PC-3 (cell line): ENCODE results near the gene SH3RF2. TPM values are rescaled to one million over a fixed set of nuclear protein-coding genes. Genes with fewer than 3 reads are reported as not detected.
A peak's percentile ranks its signal among the peaks of the same experiment; 100 is the strongest.

Source experiments
- ATAC-seq: fragments of 200-7000 bp; cut with Tn5 transposase; 2 replicates; pipeline ENCODE4 v1.9.1; 2020; ENCODE audit warnings: mild to moderate bottlenecking, moderate library complexity
- Bru-seq: library from RNA; stranded (reverse); fragments of 400-500 nt; gene quantifications from one replicate; lab custom pipeline; 2021; lab: Mats Ljungman, UMichigan
- BruChase-seq, 2 experiments: library from RNA; stranded (reverse); fragments of 400-500 nt; gene quantifications; one replicate each; lab custom pipeline; 2021; lab: Mats Ljungman, UMichigan
- BruUV-seq: library from RNA; stranded (reverse); fragments of 400-500 nt; replicated peaks from 2 replicates; lab custom pipeline; 2021; lab: Mats Ljungman, UMichigan
- CTCF ChIA-PET: fragments of 300-600 bp; sonication (Branson Sonifier 250); formaldehyde crosslinking; loops from one replicate; lab custom pipeline; 2022; ENCODE audit warnings: antibody characterized with exemption; lab: Charles Lee
- POLR2A ChIA-PET: fragments of 300-600 bp; sonication (Branson Sonifier 250); formaldehyde crosslinking; loops from one replicate; lab custom pipeline; 2022; ENCODE audit warnings: antibody characterized with exemption; ENCODE audit not compliant: unreplicated experiment; lab: Charles Lee
- DNase-seq: peaks from one replicate; pipeline ENCODE4 v3.0.0-alpha.2; 2015
- H2AFZ ChIP-seq: fragments of 300-600 bp; sonication (generic); 2 replicates; pipeline ENCODE4 v1.6.0; 2016; ENCODE audit warnings: antibody characterized with exemption, low read length
- H3F3A ChIP-seq: fragments of 300-600 bp; sonication (generic); one replicate; pipeline ENCODE4 v1.6.0; 2017; ENCODE audit warnings: antibody characterized with exemption, low read length, control low read depth, mild to moderate bottlenecking; ENCODE audit not compliant: unreplicated experiment
- H3K27ac ChIP-seq: fragments of 300-600 bp; sonication (generic); 2 replicates; pipeline ENCODE4 v1.5.1; 2016; ENCODE audit warnings: mild to moderate bottlenecking, low read length
- H3K27me3 ChIP-seq: fragments of 300-600 bp; sonication (generic); 2 replicates; pipeline ENCODE4 v1.6.1; 2016; ENCODE audit warnings: low read length, mixed read lengths
- H3K36me3 ChIP-seq: fragments of 300-600 bp; sonication (generic); 2 replicates; pipeline ENCODE4 v1.6.1; 2016; ENCODE audit warnings: low read depth, mixed run types, low read length, mixed read lengths
- H3K4me1 ChIP-seq: fragments of 300-600 bp; sonication (generic); 2 replicates; pipeline ENCODE4 v1.5.1; 2016; ENCODE audit warnings: low read length; ENCODE audit not compliant: insufficient read depth
- H3K4me2 ChIP-seq: fragments of 300-600 bp; sonication (generic); 2 replicates; pipeline ENCODE4 v1.6.0; 2016; ENCODE audit warnings: low read length
- H3K4me3 ChIP-seq: fragments of 300-600 bp; sonication (generic); 2 replicates; pipeline ENCODE4 v1.5.1; 2016; ENCODE audit warnings: mild to moderate bottlenecking, low read length, mixed read lengths
- H3K79me2 ChIP-seq: fragments of 300-600 bp; sonication (generic); 2 replicates; pipeline ENCODE4 v1.6.1; 2017; ENCODE audit warnings: low read length, mixed read lengths
- H3K9ac ChIP-seq: fragments of 300-600 bp; sonication (generic); 2 replicates; pipeline ENCODE4 v1.6.0; 2016; ENCODE audit warnings: mild to moderate bottlenecking, low read length
- H3K9me2 ChIP-seq: fragments of 300-600 bp; sonication (generic); replicated peaks from 2 replicates; pipeline ENCODE4 v1.6.1; 2016; ENCODE audit warnings: mixed run types, low read length, mixed read lengths
- H3K9me3 ChIP-seq: fragments of 300-600 bp; sonication (generic); 2 replicates; pipeline ENCODE4 v1.6.1; 2016; ENCODE audit warnings: low read length, mixed read lengths
- H4K20me1 ChIP-seq: fragments of 300-600 bp; sonication (generic); 2 replicates; pipeline ENCODE4 v1.6.1; 2016; ENCODE audit warnings: low read length, mixed read lengths
- EZH2 ChIP-seq: fragments of 300-600 bp; sonication (generic); IDR thresholded peaks from one replicate; pipeline ENCODE4 v1.6.1; 2017; ENCODE audit warnings: antibody characterized with exemption, mild to moderate bottlenecking, low read length; ENCODE audit not compliant: unreplicated experiment
- EZH2phosphoT487 ChIP-seq: fragments of 300-600 bp; sonication (generic); IDR thresholded peaks from 2 replicates; pipeline ENCODE4 v1.6.1; 2018; ENCODE audit warnings: mild to moderate bottlenecking, antibody characterized with exemption, low read length, borderline replicate concordance
- intact Hi-C: fragments of 100-400 bp; cut with micrococcal nuclease; formaldehyde crosslinking; loops from 2 replicates; pipeline ENCODE4 v1.9.0; 2023
- long read RNA-seq: library from polyadenylated mRNA; unstranded; transcript quantifications from one replicate; pipeline ENCODE4 v2.0.0, GENCODE V29; 2021; ENCODE audit not compliant: unreplicated experiment
- total RNA-seq: library from RNA; depleted of rRNA; stranded (reverse); fragments of >200 nt; gene quantifications from 2 replicates; pipeline ENCODE4 v1.2.3, GENCODE V29; 2014; rRNA removed
- TF ChIP-seq, protein P1 (sequence below): fragments of 300-600 bp; sonication (generic); conservative IDR thresholded peaks from 2 replicates; pipeline ENCODE4 v1.5.1; 2017; ENCODE audit warnings: antibody characterized with exemption, low read depth, mild to moderate bottlenecking, low read length

Gene SH3RF2, protein sequence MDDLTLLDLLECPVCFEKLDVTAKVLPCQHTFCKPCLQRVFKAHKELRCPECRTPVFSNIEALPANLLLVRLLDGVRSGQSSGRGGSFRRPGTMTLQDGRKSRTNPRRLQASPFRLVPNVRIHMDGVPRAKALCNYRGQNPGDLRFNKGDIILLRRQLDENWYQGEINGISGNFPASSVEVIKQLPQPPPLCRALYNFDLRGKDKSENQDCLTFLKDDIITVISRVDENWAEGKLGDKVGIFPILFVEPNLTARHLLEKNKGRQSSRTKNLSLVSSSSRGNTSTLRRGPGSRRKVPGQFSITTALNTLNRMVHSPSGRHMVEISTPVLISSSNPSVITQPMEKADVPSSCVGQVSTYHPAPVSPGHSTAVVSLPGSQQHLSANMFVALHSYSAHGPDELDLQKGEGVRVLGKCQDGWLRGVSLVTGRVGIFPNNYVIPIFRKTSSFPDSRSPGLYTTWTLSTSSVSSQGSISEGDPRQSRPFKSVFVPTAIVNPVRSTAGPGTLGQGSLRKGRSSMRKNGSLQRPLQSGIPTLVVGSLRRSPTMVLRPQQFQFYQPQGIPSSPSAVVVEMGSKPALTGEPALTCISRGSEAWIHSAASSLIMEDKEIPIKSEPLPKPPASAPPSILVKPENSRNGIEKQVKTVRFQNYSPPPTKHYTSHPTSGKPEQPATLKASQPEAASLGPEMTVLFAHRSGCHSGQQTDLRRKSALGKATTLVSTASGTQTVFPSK
- total RNA-seq: 5.9 and 6.2 TPM in 2 replicates
- Bru-seq, nascent RNA: percentile 51 among the genes with signal in this experiment
- percentile 46 among the genes with signal in this experiment for BruChase-seq, experiment 1, labeled RNA remaining after a 6-hour chase
- percentile 45 among the genes with signal in this experiment for BruChase-seq, experiment 2, labeled RNA remaining after a 2-hour chase
- long read RNA-seq, full-length matches to known transcripts: 2 of 7 reads
- long read RNA-seq, partial matches to known transcripts: 3 of 7 reads
- long read RNA-seq, other reads (novel, unspliced or antisense): 2 of 7 reads

DNA sequence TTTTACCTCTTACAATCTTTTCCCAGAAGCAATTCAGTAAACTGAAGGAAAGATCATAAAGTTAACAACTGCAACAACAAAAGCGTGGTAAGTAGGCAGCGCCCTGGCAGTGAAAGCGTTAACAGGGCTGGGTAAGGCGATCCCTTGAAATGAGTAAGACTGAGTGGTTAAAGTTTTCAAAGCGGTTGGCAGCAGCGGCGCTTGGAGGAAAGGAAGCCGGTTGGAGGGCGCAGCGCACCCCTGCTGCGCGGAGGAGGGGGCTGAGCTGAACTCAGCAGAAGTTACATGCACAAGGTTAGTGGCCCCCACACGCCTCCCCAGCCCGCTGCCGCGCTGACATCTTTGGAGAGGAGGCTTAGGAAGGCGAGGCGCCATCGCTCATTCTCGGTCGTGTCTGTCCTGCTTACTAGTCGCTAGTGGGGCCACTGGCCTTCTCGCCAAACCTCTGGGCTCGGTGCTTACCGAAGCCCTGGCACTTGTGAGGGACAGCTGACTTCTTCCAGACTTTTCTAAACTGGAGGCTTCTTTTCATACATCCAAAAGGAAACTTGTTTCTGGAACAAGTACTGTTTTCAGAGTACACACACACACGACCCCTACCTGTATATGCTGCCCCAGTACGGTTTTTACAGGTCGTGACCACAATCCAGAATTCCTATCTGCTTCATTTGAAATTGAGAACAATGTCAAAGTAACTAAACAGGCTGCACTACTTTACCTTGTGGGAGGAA, at the start of gene SH3RF2:
Gene SH3RF2 (plus strand): TSS at position 178 of the 731 bp plus-strand sequence. CDS start 1,351 bp downstream, outside the sequence.
- Histone ChIP-seq H3K27ac (peak within 1 kb of the TSS; percentile 70), H4K20me1 (no peaks in the 10 kb centered on the region), H3K79me2 (peaks cover 20% of the 10 kb centered on the region), H3K4me3 (peak within 1 kb of the TSS; percentile 86), H3K4me2 (peak within 1 kb of the TSS; percentile 84), H3K36me3 (no peaks in the 10 kb centered on the region), H3F3A (no peaks in the 10 kb centered on the region), H3K9me2 (no peaks in the 10 kb centered on the region), H2AFZ (peak within 1 kb of the TSS; percentile 92), H3K9me3 (no peaks in the 10 kb centered on the region), H3K9ac (peak within 1 kb of the TSS; percentile 53), H3K4me1 (peaks cover 40% of the 10 kb centered on the region), H3K27me3 (no peaks in the 10 kb centered on the region)
- TF ChIP-seq EZH2phosphoT487 (no peak), EZH2 (no peak)
- TF ChIP-seq, protein P1, sequence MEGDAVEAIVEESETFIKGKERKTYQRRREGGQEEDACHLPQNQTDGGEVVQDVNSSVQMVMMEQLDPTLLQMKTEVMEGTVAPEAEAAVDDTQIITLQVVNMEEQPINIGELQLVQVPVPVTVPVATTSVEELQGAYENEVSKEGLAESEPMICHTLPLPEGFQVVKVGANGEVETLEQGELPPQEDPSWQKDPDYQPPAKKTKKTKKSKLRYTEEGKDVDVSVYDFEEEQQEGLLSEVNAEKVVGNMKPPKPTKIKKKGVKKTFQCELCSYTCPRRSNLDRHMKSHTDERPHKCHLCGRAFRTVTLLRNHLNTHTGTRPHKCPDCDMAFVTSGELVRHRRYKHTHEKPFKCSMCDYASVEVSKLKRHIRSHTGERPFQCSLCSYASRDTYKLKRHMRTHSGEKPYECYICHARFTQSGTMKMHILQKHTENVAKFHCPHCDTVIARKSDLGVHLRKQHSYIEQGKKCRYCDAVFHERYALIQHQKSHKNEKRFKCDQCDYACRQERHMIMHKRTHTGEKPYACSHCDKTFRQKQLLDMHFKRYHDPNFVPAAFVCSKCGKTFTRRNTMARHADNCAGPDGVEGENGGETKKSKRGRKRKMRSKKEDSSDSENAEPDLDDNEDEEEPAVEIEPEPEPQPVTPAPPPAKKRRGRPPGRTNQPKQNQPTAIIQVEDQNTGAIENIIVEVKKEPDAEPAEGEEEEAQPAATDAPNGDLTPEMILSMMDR: no peak
- DNase-seq: peak; percentile 75
- ChIA-PET POLR2A (interaction anchor here (0.6 kb wide), 1 partner anchor 10 kb away, joined by 3 read pairs; no protein-coding TSS in a partner anchor), CTCF (interaction anchor here (0.7 kb wide), 1 partner anchor 239 kb away, joined by 8 read pairs; no protein-coding TSS in a partner anchor)
- intact Hi-C loops: loop anchor here (1.0 to 5.0 kb wide), 5 partner anchors 10 to 113 kb away; partner anchors contain the start of gene PRELID2
- ATAC-seq: peak; percentile 79
- BruUV-seq: TSS peak; percentile 77

DNA sequence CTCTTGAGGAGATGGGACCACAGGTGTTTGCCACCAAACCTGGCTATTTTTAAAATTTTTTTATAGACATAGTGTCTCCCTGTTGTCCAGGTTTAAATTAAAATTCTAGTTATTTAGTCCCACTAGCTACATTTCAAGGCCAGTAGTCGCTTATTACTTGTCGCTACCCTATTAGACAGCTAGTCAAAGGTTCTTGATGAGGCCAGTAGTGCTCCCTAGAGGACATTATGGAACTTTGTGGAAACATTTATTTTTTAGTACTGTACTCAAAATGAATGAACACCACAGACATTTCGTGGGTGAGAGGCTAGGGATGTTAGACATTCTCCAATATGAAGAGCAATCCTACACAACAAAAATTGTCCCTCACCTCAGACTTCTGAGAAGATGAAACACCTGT, 49.2 kb upstream of the SH3RF2 start:
- DNase-seq (peak; percentile 13), ATAC-seq (peak; percentile 64)
- CTCF ChIA-PET: interaction anchor here (1.1 kb wide), 1 partner anchor 182 kb away, joined by 6 read pairs; no protein-coding TSS in a partner anchor
- TF ChIP-seq, protein P1: peak; percentile 38
- TF ChIP-seq EZH2phosphoT487: no peak
- Histone ChIP-seq H2AFZ (no peak overlapping the region), H3K9me3 (no peaks in the 10 kb centered on the region), H4K20me1 (no peaks in the 10 kb centered on the region), H3K9ac (no peak overlapping the region), H3K27me3 (no peaks in the 10 kb centered on the region), H3K9me2 (no peaks in the 10 kb centered on the region), H3K4me2 (no peak overlapping the region), H3F3A (no peaks in the 10 kb centered on the region), H3K27ac (no peak overlapping the region), H3K79me2 (no peaks in the 10 kb centered on the region), H3K36me3 (no peaks in the 10 kb centered on the region), H3K4me3 (no peak overlapping the region), H3K4me1 (no peaks in the 10 kb centered on the region)
- intact Hi-C loops: loop anchor here (5.0 to 10.0 kb wide), 3 partner anchors 35 to 1685 kb away; no protein-coding TSS in a partner anchor
- POLR2A ChIA-PET: interaction anchor here (0.6 kb wide), 1 partner anchor 93 kb away, joined by 3 read pairs; no protein-coding TSS in a partner anchor
- no TSS peak for BruUV-seq
